Endothelial cell of coronary artery (primary cell): ENCODE measurements around the gene CREB3L4. TPM values are rescaled to one million over a fixed set of nuclear protein-coding genes. Genes with fewer than 3 reads are reported as not detected.

Experiments
- total RNA-seq: library from RNA; depleted of rRNA; stranded (reverse); fragments of >200 nt; gene quantifications from 2 replicates; pipeline ENCODE4 v1.2.3, GENCODE V29; 2014

The CREB3L4 gene
- 5.9 and 6.2 TPM in 2 replicates for total RNA-seq

GRCh38 chr1:153967107-153967999 is at the start of gene CREB3L4:
Gene CREB3L4 (plus strand): TSS chr1:153967902. CDS start chr1:153968526, 624 bp downstream.

GRCh38 chr1:153922972-153923925 is 44.5 kb upstream of the CREB3L4 start, which contains the start of gene GATAD2B:
Gene GATAD2B (minus strand): TSS chr1:153922972. CDS start chr1:153828347, 94,625 bp downstream.

GRCh38 chr1:153946622-153947241 is 21.0 kb upstream of the CREB3L4 start, which contains the start of gene DENND4B:
Gene DENND4B (minus strand): TSS chr1:153946718. CDS start chr1:153944374, 2,344 bp downstream.

GRCh38 chr1:153958111-153958960 is 9.4 kb upstream of the CREB3L4 start, which contains the start of gene CRTC2:
Gene CRTC2 (minus strand): TSS chr1:153958612. CDS start chr1:153958497, 115 bp downstream.

GRCh38 chr1:153963030-153963849 is 4.5 kb upstream of the CREB3L4 start, which contains the start of gene SLC39A1:
Gene SLC39A1 (minus strand): TSS chr1:153963537. CDS start chr1:153962715, 822 bp downstream.

GRCh38 chr1:153977250-153978240 is 9.8 kb downstream of the CREB3L4 start, which contains the start of gene JTB:
Gene JTB (minus strand): TSS chr1:153977674. CDS start chr1:153977252, 422 bp downstream.

GRCh38 chr1:153985941-153986761 is 18.4 kb downstream of the CREB3L4 start, which contains the start of gene RAB13:
Gene RAB13 (minus strand): TSS chr1:153986339. CDS start chr1:153986236, 103 bp downstream.

GRCh38 chr1:153990468-153991150 is 22.9 kb downstream of the CREB3L4 start, which contains the start of gene RPS27:
Gene RPS27 (plus strand): TSS chr1:153990762. CDS start chr1:153990797, 35 bp downstream.

Other genes starting within 250 kb of the CREB3L4 start
- gene INTS3, start 239.9 kb upstream of the CREB3L4 start, total RNA-seq, result 23.7 and 38.2 TPM in 2 replicates
- gene SLC27A3, start 192.5 kb upstream of the CREB3L4 start, total RNA-seq, result 11.4 and 14.7 TPM in 2 replicates
- gene GATAD2B, start 44.9 kb upstream of the CREB3L4 start, total RNA-seq, result 3.7 and 5.3 TPM in 2 replicates
- gene DENND4B, start 21.2 kb upstream of the CREB3L4 start, total RNA-seq, result 11.0 and 20.4 TPM in 2 replicates
- gene CRTC2, start 9.3 kb upstream of the CREB3L4 start, total RNA-seq, result 3.6 and 5.8 TPM in 2 replicates
- 75.8 and 90.5 TPM in 2 replicates for gene SLC39A1, start 4.4 kb upstream of the CREB3L4 start, total RNA-seq
- gene JTB, start 9.8 kb downstream of the CREB3L4 start, total RNA-seq, result 87.4 and 92.9 TPM in 2 replicates
- gene RAB13, start 18.4 kb downstream of the CREB3L4 start, total RNA-seq, result 52.6 and 58.5 TPM in 2 replicates
- 1,400 and 1,678 TPM in 2 replicates for gene RPS27, start 22.9 kb downstream of the CREB3L4 start, total RNA-seq
- 0.09 TPM in 2 replicates for gene NUP210L, start 187.2 kb downstream of the CREB3L4 start, total RNA-seq
- 812 and 978 TPM in 2 replicates for gene TPM3, start 224.2 kb downstream of the CREB3L4 start, total RNA-seq
- not detected in 2 replicates for gene CFAP141, start 238.4 kb downstream of the CREB3L4 start, total RNA-seq